Caki2 (cell line): Measurements from ENCODE around the gene GSAP. TPM values are rescaled to one million over a fixed set of nuclear protein-coding genes. Genes with fewer than 3 reads are reported as not detected.
"Not testable (repeated sequence)": the region's sequence is repeated elsewhere in the genome, so short reads cannot be mapped to it uniquely, and the experiment has no call there.

Experiments
- DNase-seq: peaks from one replicate; pipeline ENCODE4 v3.0.0-alpha.2; 2015; ENCODE audit warnings: low read depth
- in situ Hi-C: cut with HindIII; loops from 2 replicates; pipeline ENCODE4 v1.10.0; 2016; ENCODE audit warnings: low sequenced_read_pairs, low pct_unique_long_range_greater_than_20kb, mixed read lengths
- total RNA-seq: library from RNA; depleted of rRNA; stranded (reverse); fragments of >200 nt; shearing (Covaris generic); gene quantifications from 2 replicates; pipeline ENCODE4 v1.2.3, GENCODE V29; 2014; ENCODE audit warnings: low replicate concordance; rRNA removed

The GSAP gene, protein sequence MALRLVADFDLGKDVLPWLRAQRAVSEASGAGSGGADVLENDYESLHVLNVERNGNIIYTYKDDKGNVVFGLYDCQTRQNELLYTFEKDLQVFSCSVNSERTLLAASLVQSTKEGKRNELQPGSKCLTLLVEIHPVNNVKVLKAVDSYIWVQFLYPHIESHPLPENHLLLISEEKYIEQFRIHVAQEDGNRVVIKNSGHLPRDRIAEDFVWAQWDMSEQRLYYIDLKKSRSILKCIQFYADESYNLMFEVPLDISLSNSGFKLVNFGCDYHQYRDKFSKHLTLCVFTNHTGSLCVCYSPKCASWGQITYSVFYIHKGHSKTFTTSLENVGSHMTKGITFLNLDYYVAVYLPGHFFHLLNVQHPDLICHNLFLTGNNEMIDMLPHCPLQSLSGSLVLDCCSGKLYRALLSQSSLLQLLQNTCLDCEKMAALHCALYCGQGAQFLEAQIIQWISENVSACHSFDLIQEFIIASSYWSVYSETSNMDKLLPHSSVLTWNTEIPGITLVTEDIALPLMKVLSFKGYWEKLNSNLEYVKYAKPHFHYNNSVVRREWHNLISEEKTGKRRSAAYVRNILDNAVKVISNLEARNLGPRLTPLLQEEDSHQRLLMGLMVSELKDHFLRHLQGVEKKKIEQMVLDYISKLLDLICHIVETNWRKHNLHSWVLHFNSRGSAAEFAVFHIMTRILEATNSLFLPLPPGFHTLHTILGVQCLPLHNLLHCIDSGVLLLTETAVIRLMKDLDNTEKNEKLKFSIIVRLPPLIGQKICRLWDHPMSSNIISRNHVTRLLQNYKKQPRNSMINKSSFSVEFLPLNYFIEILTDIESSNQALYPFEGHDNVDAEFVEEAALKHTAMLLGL
- total RNA-seq = 4.7 and 11.7 TPM in 2 replicates

- DNase-seq = peak; percentile 74
- in situ Hi-C loops = no loop called here
These were observed at the start of gene GSAP for GRCh38 chr7:77415823-77416620. Gene GSAP (minus strand): TSS chr7:77416349. CDS start chr7:77416321, 28 bp downstream.

DNA sequence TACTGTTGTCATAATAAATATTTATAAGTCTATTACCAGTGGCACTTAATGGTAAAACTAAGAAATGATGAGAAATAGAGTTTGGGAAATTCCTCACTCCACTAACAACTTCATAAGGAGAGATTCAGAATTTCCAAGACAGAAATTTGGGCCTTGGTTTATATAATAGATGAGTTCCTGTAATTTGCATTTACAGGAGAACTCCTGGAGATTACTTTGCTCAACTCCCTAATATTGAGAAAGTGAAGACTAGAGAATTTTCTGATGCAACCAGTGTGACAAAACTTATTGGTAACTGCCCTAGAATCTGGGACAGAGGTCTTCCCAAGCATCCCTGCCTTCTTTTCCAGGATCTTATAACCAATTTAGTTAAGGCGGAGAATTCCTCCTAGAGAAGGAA lies 49.1 kb upstream of the GSAP start:
- DNase-seq = no peak
- in situ Hi-C loops = no loop called here

GRCh38 chr7:77464589-77464988 lies 48.4 kb upstream of the GSAP start:
- in situ Hi-C loops = no loop called here
- no peak for DNase-seq

- in situ Hi-C loops = not testable (repeated sequence)
- DNase-seq = peak; percentile 4
These were observed 47.5 kb upstream of the GSAP start for GRCh38 chr7:77463632-77464031.

- in situ Hi-C loops = no loop called here
- no peak for DNase-seq
These were observed 45.7 kb upstream of the GSAP start for GRCh38 chr7:77461842-77462241.

DNA sequence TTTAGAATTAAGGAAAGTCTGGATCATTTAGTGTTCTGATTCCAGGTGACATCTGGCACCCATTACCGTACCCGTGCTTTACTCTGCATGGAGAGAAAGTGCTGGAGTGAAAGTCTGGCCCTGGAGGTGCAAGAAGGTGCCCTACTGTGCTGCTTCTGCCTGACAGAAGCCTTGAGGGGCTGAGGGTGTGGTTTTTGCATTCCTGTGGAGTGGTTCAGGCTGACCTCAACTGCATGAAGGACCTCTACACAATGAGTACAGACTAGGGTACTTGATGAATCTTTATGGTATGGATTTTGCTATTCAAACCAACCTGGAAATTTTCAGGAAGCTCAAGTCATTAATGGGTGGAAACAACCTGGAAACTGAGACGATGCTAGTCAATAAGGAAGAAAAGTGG lies 45.1 kb upstream of the GSAP start:
- in situ Hi-C loops = no loop called here
- DNase-seq = no peak

DNA sequence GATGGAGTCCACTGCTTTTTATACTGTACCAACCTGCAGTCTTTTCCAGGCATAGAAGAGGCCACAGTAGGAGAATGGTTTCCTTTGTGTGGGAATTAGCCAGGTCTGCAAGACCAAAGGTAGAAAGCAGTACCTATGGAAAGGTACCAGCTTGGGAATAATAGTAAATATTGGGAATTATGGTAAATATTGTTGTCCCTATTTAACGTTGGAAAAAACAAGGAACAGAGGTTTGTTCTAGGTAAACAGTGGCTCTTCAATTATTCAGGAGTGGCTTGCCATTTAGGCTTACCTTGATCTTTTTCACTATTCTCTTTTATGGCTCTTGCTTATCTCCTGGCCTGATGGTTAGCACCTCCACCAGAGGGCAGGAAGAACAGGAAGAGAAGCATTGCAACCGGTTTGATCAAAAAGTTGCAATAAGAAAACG lies 43.9 kb upstream of the GSAP start:
- in situ Hi-C loops = no loop called here

GRCh38 chr7:77459311-77459726 lies 43.2 kb upstream of the GSAP start:
- in situ Hi-C loops = no loop called here
- DNase-seq = no peak

More for the DNA sequence above, 43.9 kb upstream of the GSAP start:
- no peak for DNase-seq

- no peak for DNase-seq
- in situ Hi-C loops = no loop called here
These were observed 42.6 kb upstream of the GSAP start for GRCh38 chr7:77458786-77459185.

DNA sequence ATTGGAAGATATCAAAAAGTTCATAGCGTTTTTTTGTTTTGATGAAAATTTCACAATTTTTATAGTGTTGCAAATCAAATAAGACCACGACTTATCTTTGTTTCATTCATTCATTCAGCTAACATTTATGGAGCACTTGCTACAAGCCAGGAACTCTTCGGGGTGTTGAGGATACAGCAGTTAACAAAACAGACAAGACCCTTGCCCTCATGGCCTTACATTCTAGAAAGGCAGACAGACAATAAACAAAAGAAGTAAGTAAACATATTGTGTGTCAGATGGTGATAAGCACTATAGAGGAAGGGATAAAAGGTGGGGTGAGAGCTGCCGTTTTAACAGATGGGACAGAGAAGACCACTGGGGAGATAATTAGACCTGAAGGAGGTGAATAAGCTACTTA lies 41.6 kb upstream of the GSAP start:
- no peak for DNase-seq
- in situ Hi-C loops = no loop called here

- in situ Hi-C loops = no loop called here
- DNase-seq = no peak
These were observed 40.5 kb upstream of the GSAP start for GRCh38 chr7:77456696-77457095.

- in situ Hi-C loops = no loop called here
- DNase-seq = peak; percentile 12
These were observed 39.2 kb upstream of the GSAP start for GRCh38 chr7:77455321-77455720.

DNA sequence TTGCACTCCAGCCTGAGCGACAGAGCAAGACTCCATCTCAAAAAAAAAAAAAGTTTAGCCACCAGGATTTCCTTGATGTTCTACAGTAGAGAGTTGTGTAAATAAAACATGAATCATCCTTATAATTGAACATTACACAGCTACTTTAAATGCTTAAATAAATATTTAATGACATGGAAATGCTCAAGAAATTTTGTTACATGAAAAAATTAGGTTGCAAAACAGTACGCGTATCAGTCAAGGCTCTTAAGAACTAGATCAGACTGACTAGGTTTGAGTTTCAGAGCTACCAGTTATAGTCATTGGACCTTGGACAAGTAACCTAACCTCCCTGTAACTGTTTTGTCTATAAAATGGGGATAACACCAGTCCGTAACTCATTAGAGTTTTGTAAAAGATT lies 38.7 kb upstream of the GSAP start:
- peak; percentile 8 for DNase-seq
- in situ Hi-C loops = no loop called here

GRCh38 chr7:77453531-77453930 lies 37.4 kb upstream of the GSAP start:
- DNase-seq = no peak
- in situ Hi-C loops = no loop called here

DNA sequence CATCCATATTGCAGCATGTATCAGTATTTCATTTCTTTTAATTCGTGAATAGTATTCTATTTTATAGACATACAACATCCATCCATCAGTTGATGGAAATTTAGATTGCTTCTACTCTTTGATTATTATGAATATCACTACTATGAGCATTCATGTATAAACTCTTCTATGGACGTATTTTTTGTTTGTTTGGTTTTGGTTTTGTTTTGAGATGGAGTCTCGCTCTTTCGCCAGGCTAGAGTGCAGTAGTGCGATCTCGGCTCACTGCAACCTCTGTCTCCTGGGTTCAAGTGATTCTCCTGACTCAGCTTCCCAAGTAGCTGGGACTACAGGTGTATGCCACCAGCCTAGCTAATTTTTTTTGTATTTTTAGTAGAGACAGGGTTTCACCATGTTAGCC lies 35.8 kb upstream of the GSAP start:
- in situ Hi-C loops, DNase-seq: not testable (repeated sequence)

DNA sequence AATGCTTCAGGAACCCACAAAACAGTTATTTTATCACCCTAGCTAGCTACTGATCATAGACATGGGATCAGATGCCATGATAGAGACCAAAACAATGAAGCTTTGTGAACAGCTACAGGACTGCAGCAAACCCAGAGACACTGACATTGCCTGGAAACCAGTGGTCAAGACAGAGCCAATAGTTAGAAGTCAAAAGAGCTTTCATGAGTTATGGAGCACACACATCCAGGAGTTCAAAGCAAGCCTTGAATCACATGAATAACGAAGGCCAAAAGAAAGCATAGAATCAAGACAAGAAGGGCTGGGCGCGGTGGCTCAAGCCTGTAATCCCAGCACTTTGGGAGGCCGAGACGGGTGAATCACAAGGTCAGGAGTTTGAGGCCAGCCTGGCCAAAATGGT lies 34.5 kb upstream of the GSAP start:
- in situ Hi-C loops = no loop called here
- no peak for DNase-seq

- DNase-seq = no peak
- in situ Hi-C loops = no loop called here
These were observed 33.9 kb upstream of the GSAP start for GRCh38 chr7:77450054-77450453.

GRCh38 chr7:77447616-77448015 lies 31.5 kb upstream of the GSAP start:
- in situ Hi-C loops = no loop called here
- no peak for DNase-seq
